HEK293 (cell line): ENCODE data around the gene CACNG4.

Experiments
- KLF16 ChIP-seq: fragments of 450-650 bp; formaldehyde crosslinking; IDR thresholded peaks from 2 replicates; pipeline ENCODE4 v1.5.1; 2017; ENCODE audit warnings: missing biosample characterization, missing genetic modification characterization
- TCF7L2 ChIP-seq: IDR thresholded peaks from 2 replicates; pipeline ENCODE4 v1.6.1; 2011; ENCODE audit warnings: low read depth, mild to moderate bottlenecking, inconsistent platforms, low read length, moderate library complexity, borderline replicate concordance
- YY1 ChIP-seq: fragments of 450-650 bp; formaldehyde crosslinking; IDR thresholded peaks from 2 replicates; pipeline ENCODE4 v1.5.1; 2018; ENCODE audit warnings: missing biosample characterization, missing genetic modification characterization
- ZNF121 ChIP-seq: fragments of 450-650 bp; formaldehyde crosslinking; IDR thresholded peaks from 2 replicates; pipeline ENCODE4 v1.5.1; 2016; ENCODE audit warnings: missing biosample characterization, missing genetic modification characterization
- ZNF157 ChIP-seq: fragments of 450-650 bp; formaldehyde crosslinking; IDR thresholded peaks from 2 replicates; pipeline ENCODE4 v1.5.1; 2016; ENCODE audit warnings: missing biosample characterization, missing genetic modification characterization
- ZNF311 ChIP-seq: fragments of 450-650 bp; formaldehyde crosslinking; IDR thresholded peaks from 2 replicates; pipeline ENCODE4 v1.5.1; 2017; ENCODE audit warnings: missing biosample characterization, missing genetic modification characterization, borderline replicate concordance
- ZNF658 ChIP-seq: fragments of 450-650 bp; formaldehyde crosslinking; IDR thresholded peaks from 2 replicates; pipeline ENCODE4; 2016; ENCODE audit warnings: missing biosample characterization, missing genetic modification characterization
- TF ChIP-seq, protein P1 (sequence below): fragments of 450-650 bp; formaldehyde crosslinking; IDR thresholded peaks from 2 replicates; pipeline ENCODE4 v1.5.1; 2016; ENCODE audit warnings: missing biosample characterization, missing genetic modification characterization
- TF ChIP-seq, protein P2 (sequence below): fragments of 450-650 bp; formaldehyde crosslinking; IDR thresholded peaks from 2 replicates; pipeline ENCODE4 v1.5.1; 2016; ENCODE audit warnings: missing biosample characterization, missing genetic modification characterization
- TF ChIP-seq, protein P3 (sequence below): fragments of 450-650 bp; formaldehyde crosslinking; IDR thresholded peaks from 2 replicates; pipeline ENCODE4 v1.5.1; 2017; ENCODE audit warnings: missing biosample characterization, missing genetic modification characterization

DNA sequence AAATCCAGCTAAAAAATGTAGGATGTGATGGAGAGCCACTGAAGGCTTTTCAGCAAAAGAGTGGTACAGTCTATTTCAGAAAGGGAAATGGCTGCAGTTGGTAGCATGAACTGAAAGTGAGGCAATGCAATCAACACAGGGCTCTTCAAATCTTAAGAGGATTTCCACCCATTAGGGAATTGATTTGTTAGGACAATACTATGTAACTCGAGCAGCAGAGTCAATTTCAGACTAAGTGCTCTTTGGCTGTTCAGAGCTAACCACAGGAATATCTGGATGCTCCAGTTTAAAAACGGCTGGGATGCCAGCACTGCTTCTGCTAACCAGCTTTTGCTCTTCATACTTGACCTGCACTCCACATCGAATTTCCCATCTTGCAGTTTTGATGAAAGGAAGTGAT lies 104.5 kb downstream of the CACNG4 start:
- TF ChIP-seq, protein P1, sequence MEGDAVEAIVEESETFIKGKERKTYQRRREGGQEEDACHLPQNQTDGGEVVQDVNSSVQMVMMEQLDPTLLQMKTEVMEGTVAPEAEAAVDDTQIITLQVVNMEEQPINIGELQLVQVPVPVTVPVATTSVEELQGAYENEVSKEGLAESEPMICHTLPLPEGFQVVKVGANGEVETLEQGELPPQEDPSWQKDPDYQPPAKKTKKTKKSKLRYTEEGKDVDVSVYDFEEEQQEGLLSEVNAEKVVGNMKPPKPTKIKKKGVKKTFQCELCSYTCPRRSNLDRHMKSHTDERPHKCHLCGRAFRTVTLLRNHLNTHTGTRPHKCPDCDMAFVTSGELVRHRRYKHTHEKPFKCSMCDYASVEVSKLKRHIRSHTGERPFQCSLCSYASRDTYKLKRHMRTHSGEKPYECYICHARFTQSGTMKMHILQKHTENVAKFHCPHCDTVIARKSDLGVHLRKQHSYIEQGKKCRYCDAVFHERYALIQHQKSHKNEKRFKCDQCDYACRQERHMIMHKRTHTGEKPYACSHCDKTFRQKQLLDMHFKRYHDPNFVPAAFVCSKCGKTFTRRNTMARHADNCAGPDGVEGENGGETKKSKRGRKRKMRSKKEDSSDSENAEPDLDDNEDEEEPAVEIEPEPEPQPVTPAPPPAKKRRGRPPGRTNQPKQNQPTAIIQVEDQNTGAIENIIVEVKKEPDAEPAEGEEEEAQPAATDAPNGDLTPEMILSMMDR (tag by site-specific recombination) = no peak
- TF ChIP-seq YY1 (no peak), ZNF658 (no peak), ZNF157 (tag by site-specific recombination) (no peak), KLF16 (no peak), ZNF121 (no peak), ZNF311 (tag by site-specific recombination) (no peak), TCF7L2 (no peak)
- TF ChIP-seq, protein P2, sequence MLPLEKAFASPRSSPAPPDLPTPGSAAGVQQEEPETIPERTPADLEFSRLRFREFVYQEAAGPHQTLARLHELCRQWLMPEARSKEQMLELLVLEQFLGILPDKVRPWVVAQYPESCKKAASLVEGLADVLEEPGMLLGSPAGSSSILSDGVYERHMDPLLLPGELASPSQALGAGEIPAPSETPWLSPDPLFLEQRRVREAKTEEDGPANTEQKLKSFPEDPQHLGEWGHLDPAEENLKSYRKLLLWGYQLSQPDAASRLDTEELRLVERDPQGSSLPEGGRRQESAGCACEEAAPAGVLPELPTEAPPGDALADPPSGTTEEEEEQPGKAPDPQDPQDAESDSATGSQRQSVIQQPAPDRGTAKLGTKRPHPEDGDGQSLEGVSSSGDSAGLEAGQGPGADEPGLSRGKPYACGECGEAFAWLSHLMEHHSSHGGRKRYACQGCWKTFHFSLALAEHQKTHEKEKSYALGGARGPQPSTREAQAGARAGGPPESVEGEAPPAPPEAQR (tag by site-specific recombination) = no peak
- TF ChIP-seq, protein P3, sequence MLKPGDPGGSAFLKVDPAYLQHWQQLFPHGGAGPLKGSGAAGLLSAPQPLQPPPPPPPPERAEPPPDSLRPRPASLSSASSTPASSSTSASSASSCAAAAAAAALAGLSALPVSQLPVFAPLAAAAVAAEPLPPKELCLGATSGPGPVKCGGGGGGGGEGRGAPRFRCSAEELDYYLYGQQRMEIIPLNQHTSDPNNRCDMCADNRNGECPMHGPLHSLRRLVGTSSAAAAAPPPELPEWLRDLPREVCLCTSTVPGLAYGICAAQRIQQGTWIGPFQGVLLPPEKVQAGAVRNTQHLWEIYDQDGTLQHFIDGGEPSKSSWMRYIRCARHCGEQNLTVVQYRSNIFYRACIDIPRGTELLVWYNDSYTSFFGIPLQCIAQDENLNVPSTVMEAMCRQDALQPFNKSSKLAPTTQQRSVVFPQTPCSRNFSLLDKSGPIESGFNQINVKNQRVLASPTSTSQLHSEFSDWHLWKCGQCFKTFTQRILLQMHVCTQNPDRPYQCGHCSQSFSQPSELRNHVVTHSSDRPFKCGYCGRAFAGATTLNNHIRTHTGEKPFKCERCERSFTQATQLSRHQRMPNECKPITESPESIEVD (tag by site-specific recombination) = no peak
